BLaER1 (cell line): Measurements from ENCODE around the gene NME1.
"Not testable (repeated sequence)": the region's sequence is repeated elsewhere in the genome, so short reads cannot be mapped to it uniquely, and the experiment has no call there.

Experiments
- H3K27ac ChIP-seq: shearing (Covaris generic); formaldehyde crosslinking; 2 replicates; pipeline ENCODE4 v1.8.1; 2022
- H3K27me3 ChIP-seq: shearing (Covaris generic); formaldehyde crosslinking; 2 replicates; pipeline ENCODE4 v1.8.1; 2022
- H3K36me3 ChIP-seq: shearing (Covaris generic); formaldehyde crosslinking; 2 replicates; pipeline ENCODE4 v1.8.1; 2022
- H3K4me1 ChIP-seq: shearing (Covaris generic); formaldehyde crosslinking; 2 replicates; pipeline ENCODE4 v1.8.1; 2022
- H3K4me2 ChIP-seq: shearing (Covaris generic); formaldehyde crosslinking; 2 replicates; pipeline ENCODE4 v1.8.1; 2022
- H3K4me3 ChIP-seq: shearing (Covaris generic); formaldehyde crosslinking; 2 replicates; pipeline ENCODE4 v1.8.1; 2022
- H3K9ac ChIP-seq: shearing (Covaris generic); formaldehyde crosslinking; 2 replicates; pipeline ENCODE4 v1.8.1; 2022
- H3K9me3 ChIP-seq: shearing (Covaris generic); formaldehyde crosslinking; 2 replicates; pipeline ENCODE4 v1.8.1; 2022
- H4K20me1 ChIP-seq: shearing (Covaris generic); formaldehyde crosslinking; 2 replicates; pipeline ENCODE4 v1.8.1; 2022
- Cebpa-rat ChIP-seq: shearing (Covaris generic); IDR thresholded peaks from 2 replicates; pipeline ENCODE4 v1.8.1; 2022

NME1 gene

GRCh38 chr17:51120739-51121619 is 32.4 kb upstream of the NME1 start, which contains the start of gene SPAG9:
TSS of gene SPAG9 (minus strand) at chr17:51120868. CDS start at chr17:51120656, 212 bp downstream.
- Histone ChIP-seq H3K9me3 (no peaks in the 10 kb centered on the region), H3K4me3 (peak within 1 kb of the TSS; percentile 94), H3K36me3 (no peaks in the 10 kb centered on the region), H3K4me1 (peaks cover 39% of the 10 kb centered on the region), H3K9ac (peak within 1 kb of the TSS; percentile 89), H3K27me3 (no peaks in the 10 kb centered on the region), H4K20me1 (peaks cover 44% of the 10 kb centered on the region), H3K4me2 (peak within 1 kb of the TSS; percentile 95), H3K27ac (peak within 1 kb of the TSS; percentile 88)
- no peak for TF ChIP-seq Cebpa-rat

GRCh38 chr17:51121620-51122472 is 31.5 kb upstream of the NME1 start:
- Histone ChIP-seq H3K4me3 (peak overlapping the region; percentile 94), H3K4me1 (peaks cover 37% of the 10 kb centered on the region), H3K9me3 (no peaks in the 10 kb centered on the region), H3K9ac (peak overlapping the region; percentile 85), H3K4me2 (peak overlapping the region; percentile 87), H3K36me3 (no peaks in the 10 kb centered on the region), H4K20me1 (peaks cover 35% of the 10 kb centered on the region), H3K27ac (peak overlapping the region; percentile 88), H3K27me3 (no peaks in the 10 kb centered on the region)
- TF ChIP-seq Cebpa-rat = no peak

GRCh38 chr17:51122473-51123115 is 30.8 kb upstream of the NME1 start:
- H3K9ac ChIP-seq, H3K36me3 ChIP-seq, H3K27ac ChIP-seq, H3K9me3 ChIP-seq, H3K27me3 ChIP-seq, H3K4me3 ChIP-seq, H3K4me2 ChIP-seq: not testable (repeated sequence)
- H4K20me1 ChIP-seq = peaks cover 28% of the 10 kb centered on the region
- peaks cover 30% of the 10 kb centered on the region for H3K4me1 ChIP-seq

GRCh38 chr17:51124640-51125503 is 28.5 kb upstream of the NME1 start:
- Histone ChIP-seq H3K27ac (no peak overlapping the region), H3K4me2 (no peak overlapping the region), H3K27me3 (no peaks in the 10 kb centered on the region), H3K9ac (no peak overlapping the region), H3K9me3 (no peaks in the 10 kb centered on the region), H3K36me3 (no peaks in the 10 kb centered on the region), H3K4me1 (peaks cover 10% of the 10 kb centered on the region), H4K20me1 (peaks cover 5% of the 10 kb centered on the region), H3K4me3 (no peak overlapping the region)
- TF ChIP-seq Cebpa-rat = no peak

- Histone ChIP-seq H3K9ac (no peak overlapping the region), H3K27ac (no peak overlapping the region), H3K4me1 (peaks cover 6% of the 10 kb centered on the region; the same call in 1 of the 2 replicates), H3K9me3 (no peaks in the 10 kb centered on the region), H3K36me3 (no peaks in the 10 kb centered on the region), H3K27me3 (no peaks in the 10 kb centered on the region), H3K4me3 (no peak overlapping the region), H4K20me1 (no peaks in the 10 kb centered on the region), H3K4me2 (no peak overlapping the region)
- TF ChIP-seq Cebpa-rat = no peak
These were observed 25.3 kb upstream of the NME1 start for GRCh38 chr17:51128076-51128475.

GRCh38 chr17:51132964-51133319 is 20.4 kb upstream of the NME1 start:
- H3K4me2 ChIP-seq = peak overlapping the region; percentile 41
- no peak for TF ChIP-seq Cebpa-rat
- no peak overlapping the region for H3K9ac ChIP-seq
- no peaks in the 10 kb centered on the region for H3K27me3 ChIP-seq
- no peak overlapping the region for H3K27ac ChIP-seq
- no peak overlapping the region for H3K4me3 ChIP-seq
- peaks cover 9% of the 10 kb centered on the region; the same call in 1 of the 2 replicates for H3K4me1 ChIP-seq
- H3K36me3 ChIP-seq = no peaks in the 10 kb centered on the region
- no peaks in the 10 kb centered on the region for H4K20me1 ChIP-seq
- H3K9me3 ChIP-seq = peaks cover 3% of the 10 kb centered on the region; the same call in 1 of the 2 replicates

- no peaks in the 10 kb centered on the region for H3K27me3 ChIP-seq
- H3K9me3 ChIP-seq = peaks cover 3% of the 10 kb centered on the region; the same call in 1 of the 2 replicates
- H3K9ac ChIP-seq = no peak overlapping the region
- no peak overlapping the region for H3K27ac ChIP-seq
- no peaks in the 10 kb centered on the region for H4K20me1 ChIP-seq
- peak overlapping the region; percentile 41 for H3K4me2 ChIP-seq
- H3K4me3 ChIP-seq = no peak overlapping the region
- H3K4me1 ChIP-seq = peaks cover 9% of the 10 kb centered on the region; the same call in 1 of the 2 replicates
- no peaks in the 10 kb centered on the region for H3K36me3 ChIP-seq
- no peak for TF ChIP-seq Cebpa-rat
These were observed 20.0 kb upstream of the NME1 start for GRCh38 chr17:51133365-51133764.

GRCh38 chr17:51135956-51136355 is 17.4 kb upstream of the NME1 start:
- Histone ChIP-seq H3K4me1 (peaks cover 9% of the 10 kb centered on the region; the same call in 1 of the 2 replicates), H3K36me3 (no peaks in the 10 kb centered on the region), H3K4me2 (no peak overlapping the region), H3K27me3 (no peaks in the 10 kb centered on the region), H3K9me3 (peaks cover 3% of the 10 kb centered on the region; the same call in 1 of the 2 replicates), H4K20me1 (no peaks in the 10 kb centered on the region), H3K4me3 (no peak overlapping the region), H3K27ac (no peak overlapping the region), H3K9ac (no peak overlapping the region)
- no peak for TF ChIP-seq Cebpa-rat

- Histone ChIP-seq H3K4me1 (no peaks in the 10 kb centered on the region), H3K9me3 (no peaks in the 10 kb centered on the region), H3K9ac (no peak overlapping the region), H3K27ac (no peak overlapping the region), H3K4me2 (no peak overlapping the region), H3K36me3 (no peaks in the 10 kb centered on the region), H4K20me1 (no peaks in the 10 kb centered on the region), H3K27me3 (no peaks in the 10 kb centered on the region), H3K4me3 (no peak overlapping the region)
- TF ChIP-seq Cebpa-rat = no peak
These were observed 10.8 kb upstream of the NME1 start for GRCh38 chr17:51142597-51142996.
